WTC11 (cell line): ENCODE data around the gene PTPRO.

ENCODE experiments used
- ATF1 ChIP-seq: sonication (generic); formaldehyde crosslinking; IDR thresholded peaks from 2 replicates; pipeline ENCODE4 v1.8.1; 2023; ENCODE audit warnings: mild to moderate bottlenecking, moderate library complexity, missing genetic modification reagents
- CREM ChIP-seq: sonication (generic); formaldehyde crosslinking; IDR thresholded peaks from 2 replicates; pipeline ENCODE4 v1.8.1; 2022; ENCODE audit warnings: mild to moderate bottlenecking, missing genetic modification reagents, moderate library complexity
- CTCF ChIP-seq: fragments of 200-600 bp; IDR thresholded peaks from 2 replicates; pipeline ENCODE4 v1.8.0; 2022; ENCODE audit warnings: antibody characterized with exemption
- KAT7 ChIP-seq: sonication (generic); formaldehyde crosslinking; IDR thresholded peaks from 2 replicates; pipeline ENCODE4 v1.8.1; 2023; ENCODE audit warnings: missing genetic modification reagents, mild to moderate bottlenecking, borderline replicate concordance
- MAX ChIP-seq: sonication (generic); formaldehyde crosslinking; IDR thresholded peaks from 2 replicates; pipeline ENCODE4 v1.8.0; 2022; ENCODE audit warnings: mild to moderate bottlenecking, missing genetic modification reagents
- SMAD3 ChIP-seq: sonication (generic); formaldehyde crosslinking; IDR thresholded peaks from 2 replicates; pipeline ENCODE4 v1.8.0; 2022; ENCODE audit warnings: missing genetic modification reagents, mild to moderate bottlenecking, borderline replicate concordance
- SP1 ChIP-seq: sonication (generic); formaldehyde crosslinking; conservative IDR thresholded peaks from 2 replicates; pipeline ENCODE4 v1.8.1; 2022; ENCODE audit warnings: missing genetic modification reagents
- TCF7 ChIP-seq: sonication (generic); formaldehyde crosslinking; IDR thresholded peaks from 2 replicates; pipeline ENCODE4 v1.8.0; 2022; ENCODE audit warnings: mild to moderate bottlenecking, low read depth, missing genetic modification reagents, moderate library complexity
- TEAD4 ChIP-seq: sonication (generic); formaldehyde crosslinking; IDR thresholded peaks from 2 replicates; pipeline ENCODE4 v1.8.0; 2022; ENCODE audit warnings: mild to moderate bottlenecking, missing genetic modification reagents

- no peak for TF ChIP-seq SP1
- no peak for TF ChIP-seq KAT7 (CRISPR knock-in tag)
- no peak for TF ChIP-seq CTCF
- TF ChIP-seq MAX (CRISPR knock-in tag): no peak
- TF ChIP-seq SMAD3 (CRISPR knock-in tag): no peak
- no peak for TF ChIP-seq ATF1
- no peak for TF ChIP-seq CREM
- no peak for TF ChIP-seq TEAD4
- TF ChIP-seq TCF7: no peak
Observed at GRCh38 chr12:15278816-15279658, 43.3 kb upstream of the PTPRO start.
